ENCODE measurements around the gene RBPJL. TPM values are rescaled to one million over a fixed set of nuclear protein-coding genes. Genes with fewer than 3 reads are reported as not detected.

The RBPJL gene
- total and polyA plus RNA-seq, 4 donors, result not detected

DNA sequence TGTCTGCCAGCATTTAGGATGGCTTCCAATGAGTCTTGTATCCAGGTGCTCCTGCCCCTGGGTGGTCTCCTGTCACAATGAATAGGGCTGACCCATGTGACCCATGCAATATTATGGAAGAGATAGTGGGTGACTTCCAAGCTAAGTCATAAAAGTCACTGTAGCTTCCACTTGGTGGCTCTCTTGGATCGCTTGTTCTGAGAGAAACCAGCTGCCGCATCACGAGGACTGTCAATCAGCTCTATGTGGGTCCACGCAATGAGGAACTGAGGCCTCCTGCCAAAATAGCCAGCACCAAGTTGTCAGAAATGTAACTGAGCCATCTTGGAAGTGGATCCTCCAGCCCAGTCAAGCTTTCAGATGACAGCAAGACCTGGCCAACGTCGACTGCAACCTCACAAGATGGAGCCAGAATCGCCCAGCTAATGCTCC lies 16.3 kb downstream of the RBPJL start:
- 35% methylated on average over 7 of the region's 7 CpGs for WGBS

More for the DNA sequence above, 16.3 kb downstream of the RBPJL start:
- no peaks in the 10 kb centered on the region for H3K9me3 ChIP-seq (ENCODE audit: control insufficient read depth in 4 of 4, low read length in 3 of 4)
- H3K36me3 ChIP-seq (ENCODE audit: control insufficient read depth in 4 of 4, insufficient read depth in 3 of 4, low read depth in 1 of 4, low read length in 3 of 4), result peaks cover 7 to 24% (median 19%) of the 10 kb centered on the region in 4 donors
- H3K9ac ChIP-seq (ENCODE audit: low read depth in 1 of 2, low read length in 2 of 2), result no peak overlapping the region
- H3K4me1 ChIP-seq (ENCODE audit: control insufficient read depth in 4 of 4, insufficient read depth in 4 of 4, low read length in 3 of 4), result peaks cover 0 to 2% (median 0%) of the 10 kb centered on the region in 4 donors
- no peaks in the 10 kb centered on the region for H3K27me3 ChIP-seq (ENCODE audit: control insufficient read depth in 4 of 4, insufficient read depth in 4 of 4, low read length in 3 of 4)
- H3K4me3 ChIP-seq (ENCODE audit: low read depth in 1 of 3, low read length in 3 of 3), result no peak overlapping the region
- DNase-seq (ENCODE audit: low spot score), result no peak
- H3K27ac ChIP-seq (ENCODE audit: low read depth in 1 of 2, low read length in 2 of 2), result no peak overlapping the region
- TF ChIP-seq, protein P1, sequence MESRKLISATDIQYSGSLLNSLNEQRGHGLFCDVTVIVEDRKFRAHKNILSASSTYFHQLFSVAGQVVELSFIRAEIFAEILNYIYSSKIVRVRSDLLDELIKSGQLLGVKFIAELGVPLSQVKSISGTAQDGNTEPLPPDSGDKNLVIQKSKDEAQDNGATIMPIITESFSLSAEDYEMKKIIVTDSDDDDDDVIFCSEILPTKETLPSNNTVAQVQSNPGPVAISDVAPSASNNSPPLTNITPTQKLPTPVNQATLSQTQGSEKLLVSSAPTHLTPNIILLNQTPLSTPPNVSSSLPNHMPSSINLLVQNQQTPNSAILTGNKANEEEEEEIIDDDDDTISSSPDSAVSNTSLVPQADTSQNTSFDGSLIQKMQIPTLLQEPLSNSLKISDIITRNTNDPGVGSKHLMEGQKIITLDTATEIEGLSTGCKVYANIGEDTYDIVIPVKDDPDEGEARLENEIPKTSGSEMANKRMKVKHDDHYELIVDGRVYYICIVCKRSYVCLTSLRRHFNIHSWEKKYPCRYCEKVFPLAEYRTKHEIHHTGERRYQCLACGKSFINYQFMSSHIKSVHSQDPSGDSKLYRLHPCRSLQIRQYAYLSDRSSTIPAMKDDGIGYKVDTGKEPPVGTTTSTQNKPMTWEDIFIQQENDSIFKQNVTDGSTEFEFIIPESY (IDR thresholded peaks at IDR 0.05), result no peak
- TF ChIP-seq FOXA1 (IDR thresholded peaks at IDR 0.05) (no peak), GABPA (IDR thresholded peaks at IDR 0.05 in 1 of 2, conservative IDR thresholded peaks at IDR 0.05 in 1 of 2) (no peak), TAF1 (conservative IDR thresholded peaks at IDR 0.05) (no peak), RXRA (IDR thresholded peaks at IDR 0.05) (no peak), SP1 (IDR thresholded peaks at IDR 0.05) (no peak), FOXA2 (IDR thresholded peaks at IDR 0.05) (no peak), YY1 (IDR thresholded peaks at IDR 0.05) (peak; percentile 56), HNF4G (IDR thresholded peaks at IDR 0.05) (no peak), JUND (IDR thresholded peaks at IDR 0.05) (no peak), HNF4A (conservative IDR thresholded peaks at IDR 0.05) (peak; percentile 7 to 40), RAD21 (IDR thresholded peaks at IDR 0.05) (peak; percentile 90 to 95), NR2F2 (IDR thresholded peaks at IDR 0.05) (no peak), REST (IDR thresholded peaks at IDR 0.05) (no peak), EGR1 (IDR thresholded peaks at IDR 0.05; ENCODE audit: low read depth in 2 of 2) (no peak)
- TF ChIP-seq, protein P2, sequence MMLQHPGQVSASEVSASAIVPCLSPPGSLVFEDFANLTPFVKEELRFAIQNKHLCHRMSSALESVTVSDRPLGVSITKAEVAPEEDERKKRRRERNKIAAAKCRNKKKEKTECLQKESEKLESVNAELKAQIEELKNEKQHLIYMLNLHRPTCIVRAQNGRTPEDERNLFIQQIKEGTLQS (IDR thresholded peaks at IDR 0.05), result no peak
- TF ChIP-seq, protein P3, sequence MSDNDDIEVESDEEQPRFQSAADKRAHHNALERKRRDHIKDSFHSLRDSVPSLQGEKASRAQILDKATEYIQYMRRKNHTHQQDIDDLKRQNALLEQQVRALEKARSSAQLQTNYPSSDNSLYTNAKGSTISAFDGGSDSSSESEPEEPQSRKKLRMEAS (IDR thresholded peaks at IDR 0.05), result no peak
- TF ChIP-seq, protein P4, sequence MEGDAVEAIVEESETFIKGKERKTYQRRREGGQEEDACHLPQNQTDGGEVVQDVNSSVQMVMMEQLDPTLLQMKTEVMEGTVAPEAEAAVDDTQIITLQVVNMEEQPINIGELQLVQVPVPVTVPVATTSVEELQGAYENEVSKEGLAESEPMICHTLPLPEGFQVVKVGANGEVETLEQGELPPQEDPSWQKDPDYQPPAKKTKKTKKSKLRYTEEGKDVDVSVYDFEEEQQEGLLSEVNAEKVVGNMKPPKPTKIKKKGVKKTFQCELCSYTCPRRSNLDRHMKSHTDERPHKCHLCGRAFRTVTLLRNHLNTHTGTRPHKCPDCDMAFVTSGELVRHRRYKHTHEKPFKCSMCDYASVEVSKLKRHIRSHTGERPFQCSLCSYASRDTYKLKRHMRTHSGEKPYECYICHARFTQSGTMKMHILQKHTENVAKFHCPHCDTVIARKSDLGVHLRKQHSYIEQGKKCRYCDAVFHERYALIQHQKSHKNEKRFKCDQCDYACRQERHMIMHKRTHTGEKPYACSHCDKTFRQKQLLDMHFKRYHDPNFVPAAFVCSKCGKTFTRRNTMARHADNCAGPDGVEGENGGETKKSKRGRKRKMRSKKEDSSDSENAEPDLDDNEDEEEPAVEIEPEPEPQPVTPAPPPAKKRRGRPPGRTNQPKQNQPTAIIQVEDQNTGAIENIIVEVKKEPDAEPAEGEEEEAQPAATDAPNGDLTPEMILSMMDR (IDR thresholded peaks at IDR 0.05; ENCODE audit: low read depth, low read length, missing input control), result peak; percentile 58
